ENCODE results near the gene IPPK. TPM values are rescaled to one million over a fixed set of nuclear protein-coding genes. Genes with fewer than 3 reads are reported as not detected.
"Not testable (repeated sequence)": the region's sequence is repeated elsewhere in the genome, so short reads cannot be mapped to it uniquely, and the experiment has no call there.

The IPPK gene
- polyA plus RNA-seq, 1 experiment, result 16.2 TPM

- no peak for DNase-seq (ENCODE audit: low read depth)
- no peaks in the 10 kb centered on the region for H3K27me3 ChIP-seq (ENCODE audit: control insufficient read depth, insufficient read depth, low read length)
- ChIA-PET POLR2A (no interaction called here), CTCF (no interaction called here)
- no peak overlapping the region for H3K4me3 ChIP-seq (ENCODE audit: low read depth, low read length)
- no peak for TF ChIP-seq CTCF (IDR thresholded peaks at IDR 0.05; ENCODE audit: insufficient read depth, low read depth, low read length)
- H3K36me3 ChIP-seq (ENCODE audit: control insufficient read depth, insufficient read depth, low read length), result no peaks in the 10 kb centered on the region
These were observed 79.6 kb downstream of the IPPK start for GRCh38 chr9:92590377-92590776.

GRCh38 chr9:92589923-92590322, 80.0 kb downstream of the IPPK start:
- no peak overlapping the region for H3K4me3 ChIP-seq (ENCODE audit: low read depth, low read length)
- no peak for TF ChIP-seq CTCF (IDR thresholded peaks at IDR 0.05; ENCODE audit: insufficient read depth, low read depth, low read length)
- no peaks in the 10 kb centered on the region for H3K36me3 ChIP-seq (ENCODE audit: control insufficient read depth, insufficient read depth, low read length)
- DNase-seq (ENCODE audit: low read depth), result no peak
- POLR2A ChIA-PET, result no interaction called here
- CTCF ChIA-PET, result interaction anchor here (1.0 kb wide), 1 partner anchor 11 kb away, joined by 3 read pairs; no protein-coding TSS in a partner anchor
- H3K27me3 ChIP-seq (ENCODE audit: control insufficient read depth, insufficient read depth, low read length), result no peaks in the 10 kb centered on the region

GRCh38 chr9:92576175-92576574, 93.8 kb downstream of the IPPK start:
- DNase-seq (ENCODE audit: low read depth), result no peak
- ChIA-PET POLR2A (no interaction called here), CTCF (no interaction called here)
- no peaks in the 10 kb centered on the region for H3K27me3 ChIP-seq (ENCODE audit: control insufficient read depth, insufficient read depth, low read length)
- no peak for TF ChIP-seq CTCF (IDR thresholded peaks at IDR 0.05; ENCODE audit: insufficient read depth, low read depth, low read length)
- no peak overlapping the region for H3K4me3 ChIP-seq (ENCODE audit: low read depth, low read length)
- no peaks in the 10 kb centered on the region for H3K36me3 ChIP-seq (ENCODE audit: control insufficient read depth, insufficient read depth, low read length)

- POLR2A ChIA-PET; H3K4me3 ChIP-seq (ENCODE audit: low read depth, low read length); CTCF ChIA-PET; H3K36me3 ChIP-seq (ENCODE audit: control insufficient read depth, insufficient read depth, low read length); H3K27me3 ChIP-seq (ENCODE audit: control insufficient read depth, insufficient read depth, low read length); DNase-seq (ENCODE audit: low read depth): not testable (repeated sequence)
These were observed 96.3 kb downstream of the IPPK start for GRCh38 chr9:92573612-92574011.

GRCh38 chr9:92571871-92572270, 98.1 kb downstream of the IPPK start:
- H3K27me3 ChIP-seq (ENCODE audit: control insufficient read depth, insufficient read depth, low read length); H3K36me3 ChIP-seq (ENCODE audit: control insufficient read depth, insufficient read depth, low read length); POLR2A ChIA-PET; H3K4me3 ChIP-seq (ENCODE audit: low read depth, low read length); CTCF ChIA-PET; DNase-seq (ENCODE audit: low read depth): not testable (repeated sequence)

GRCh38 chr9:92564982-92565381, 104.9 kb downstream of the IPPK start:
- no peak for DNase-seq (ENCODE audit: low read depth)
- no peaks in the 10 kb centered on the region for H3K27me3 ChIP-seq (ENCODE audit: control insufficient read depth, insufficient read depth, low read length)
- CTCF ChIA-PET, result no interaction called here
- H3K36me3 ChIP-seq (ENCODE audit: control insufficient read depth, insufficient read depth, low read length), result no peaks in the 10 kb centered on the region
- POLR2A ChIA-PET, result no interaction called here
- no peak for TF ChIP-seq CTCF (IDR thresholded peaks at IDR 0.05; ENCODE audit: insufficient read depth, low read depth, low read length)
- no peak overlapping the region for H3K4me3 ChIP-seq (ENCODE audit: low read depth, low read length)

Measured in BJ (cell line).